Karpas-422 (cell line): ENCODE results near the gene ZNF70. TPM values are rescaled to one million over a fixed set of nuclear protein-coding genes. Genes with fewer than 3 reads are reported as not detected.
"Not testable (repeated sequence)": the region's sequence is repeated elsewhere in the genome, so short reads cannot be mapped to it uniquely, and the experiment has no call there.

Experiments
- DNase-seq: peaks from one replicate; pipeline ENCODE4 v3.0.0-alpha.2; 2015
- H2AFZ ChIP-seq: fragments of 200-600 bp; sonication (generic); 2 replicates; pipeline ENCODE4 v1.6.1; 2014; ENCODE audit warnings: antibody characterized with exemption, low read length, mixed read lengths
- H3K27ac ChIP-seq: fragments of 200-600 bp; sonication (generic); 2 replicates; pipeline ENCODE4 v1.5.1; 2014; ENCODE audit warnings: mild to moderate bottlenecking, low read length, moderate library complexity
- H3K27me3 ChIP-seq: fragments of 200-600 bp; sonication (generic); 2 replicates; pipeline ENCODE4 v1.6.1; 2014; ENCODE audit warnings: low read length, mixed read lengths
- H3K36me3 ChIP-seq: fragments of 200-600 bp; sonication (generic); 2 replicates; pipeline ENCODE4 v1.6.1; 2014; ENCODE audit warnings: low read length, mixed read lengths; ENCODE audit not compliant: insufficient read depth
- H3K4me1 ChIP-seq: fragments of 200-600 bp; sonication (generic); 2 replicates; pipeline ENCODE4 v1.6.1; 2014; ENCODE audit warnings: mild to moderate bottlenecking, low read length, mixed read lengths
- H3K4me2 ChIP-seq: fragments of 200-600 bp; sonication (generic); 2 replicates; pipeline ENCODE4 v1.6.1; 2014; ENCODE audit warnings: low read length, low read depth, mild to moderate bottlenecking; ENCODE audit not compliant: poor library complexity, severe bottlenecking
- H3K4me3 ChIP-seq: fragments of 200-600 bp; sonication (generic); 2 replicates; pipeline ENCODE4 v1.5.1; 2014; ENCODE audit warnings: mild to moderate bottlenecking, antibody characterized with exemption, low read length, mixed read lengths
- H3K79me2 ChIP-seq: fragments of 200-600 bp; sonication (generic); 2 replicates; pipeline ENCODE4 v1.6.1; 2014; ENCODE audit warnings: mild to moderate bottlenecking, low read length, mixed read lengths
- H3K9ac ChIP-seq: fragments of 200-600 bp; sonication (generic); 2 replicates; pipeline ENCODE4 v1.6.0; 2014; ENCODE audit warnings: low read length
- H3K9me2 ChIP-seq: fragments of 200-600 bp; sonication (generic), shearing (Covaris generic); replicated peaks from 2 replicates; pipeline ENCODE4 v1.6.0; 2014; ENCODE audit warnings: mild to moderate bottlenecking, low read length, moderate library complexity; ENCODE audit not compliant: insufficient read depth
- H3K9me3 ChIP-seq: fragments of 300-700, 200-600 bp; sonication (generic); 2 replicates; pipeline ENCODE4 v1.6.1; 2014; ENCODE audit warnings: low read length, mixed read lengths
- H4K20me1 ChIP-seq: fragments of 200-600 bp; sonication (generic); 2 replicates; pipeline ENCODE4 v1.6.1; 2014; ENCODE audit warnings: mild to moderate bottlenecking, antibody characterized with exemption, low read length, low read depth; ENCODE audit not compliant: insufficient read depth
- total RNA-seq: library from RNA; depleted of rRNA; stranded (reverse); fragments of >200 nt; shearing (Covaris generic); gene quantifications from 2 replicates; pipeline ENCODE4 v1.2.3, GENCODE V29; 2014; ENCODE audit warnings: low replicate concordance

Gene ZNF70
- total RNA-seq, 1 experiment from 2014 or later, result 8.5 TPM

GRCh38 chr22:23737696-23738095, 13.2 kb downstream of the ZNF70 start:
- Histone ChIP-seq H3K9me2 (no peaks in the 10 kb centered on the region), H3K36me3 (0 out of 2 replicates have a peak, but pooled peaks cover 2% of the 10 kb centered on the region), H2AFZ (no peak overlapping the region), H3K4me2 (no peak overlapping the region), H3K9me3 (no peaks in the 10 kb centered on the region), H3K27me3 (no peaks in the 10 kb centered on the region), H4K20me1 (no peaks in the 10 kb centered on the region), H3K27ac (no peak overlapping the region), H3K9ac (no peak overlapping the region), H3K79me2 (no peaks in the 10 kb centered on the region), H3K4me1 (no peaks in the 10 kb centered on the region; the same call in none of the 2 replicates), H3K4me3 (no peak overlapping the region)
- no peak for DNase-seq

GRCh38 chr22:23728108-23728507, 22.8 kb downstream of the ZNF70 start:
- H3K4me1 ChIP-seq, H3K79me2 ChIP-seq, H3K9ac ChIP-seq, H3K9me2 ChIP-seq, DNase-seq, H3K27ac ChIP-seq, H3K27me3 ChIP-seq, H3K4me3 ChIP-seq, H3K36me3 ChIP-seq, H3K4me2 ChIP-seq, H4K20me1 ChIP-seq, H2AFZ ChIP-seq, H3K9me3 ChIP-seq: not testable (repeated sequence)

- no peak for DNase-seq
- Histone ChIP-seq H3K9me3 (no peaks in the 10 kb centered on the region), H2AFZ (no peak overlapping the region), H3K27ac (no peak overlapping the region), H3K36me3 (no peaks in the 10 kb centered on the region), H3K9me2 (no peaks in the 10 kb centered on the region), H3K9ac (no peak overlapping the region), H3K27me3 (no peaks in the 10 kb centered on the region), H3K4me1 (no peaks in the 10 kb centered on the region), H3K79me2 (no peaks in the 10 kb centered on the region), H3K4me2 (no peak overlapping the region), H3K4me3 (no peak overlapping the region), H4K20me1 (no peaks in the 10 kb centered on the region)
Observed at GRCh38 chr22:23722724-23723123, 28.2 kb downstream of the ZNF70 start.

- Histone ChIP-seq H3K4me3 (no peak overlapping the region), H2AFZ (no peak overlapping the region), H3K9ac (no peak overlapping the region), H4K20me1 (no peaks in the 10 kb centered on the region), H3K9me3 (no peaks in the 10 kb centered on the region), H3K27ac (no peak overlapping the region), H3K4me1 (peaks cover 4% of the 10 kb centered on the region), H3K4me2 (no peak overlapping the region), H3K9me2 (no peaks in the 10 kb centered on the region), H3K36me3 (no peaks in the 10 kb centered on the region), H3K27me3 (no peaks in the 10 kb centered on the region), H3K79me2 (no peaks in the 10 kb centered on the region)
- no peak for DNase-seq
Observed at GRCh38 chr22:23722160-23722559, 28.8 kb downstream of the ZNF70 start.

GRCh38 chr22:23720855-23721254, 30.1 kb downstream of the ZNF70 start:
- H4K20me1 ChIP-seq, result no peaks in the 10 kb centered on the region

GRCh38 chr22:23718371-23719165, 32.3 kb downstream of the ZNF70 start:
- Histone ChIP-seq H2AFZ (no peak overlapping the region), H3K4me1 (peaks cover 12% of the 10 kb centered on the region), H3K9me2 (no peaks in the 10 kb centered on the region), H3K79me2 (peaks cover 25% of the 10 kb centered on the region), H3K9ac (no peak overlapping the region), H3K27me3 (no peaks in the 10 kb centered on the region), H4K20me1 (no peaks in the 10 kb centered on the region), H3K27ac (no peak overlapping the region), H3K9me3 (no peaks in the 10 kb centered on the region), H3K36me3 (peaks cover 3% of the 10 kb centered on the region; the same call in 1 of the 2 replicates), H3K4me3 (no peak overlapping the region), H3K4me2 (no peak overlapping the region)
- DNase-seq, result peak; percentile 31

More at GRCh38 chr22:23720855-23721254, 30.1 kb downstream of the ZNF70 start:
- no peaks in the 10 kb centered on the region for H3K9me3 ChIP-seq
- H3K27me3 ChIP-seq, result no peaks in the 10 kb centered on the region
- H3K4me3 ChIP-seq, result no peak overlapping the region
- peaks cover 10% of the 10 kb centered on the region for H3K4me1 ChIP-seq
- no peak overlapping the region for H3K27ac ChIP-seq
- no peak overlapping the region for H3K4me2 ChIP-seq
- H3K79me2 ChIP-seq, result peaks cover 13% of the 10 kb centered on the region
- H3K9me2 ChIP-seq, result no peaks in the 10 kb centered on the region
- no peak overlapping the region for H2AFZ ChIP-seq
- no peaks in the 10 kb centered on the region for H3K36me3 ChIP-seq
- no peak overlapping the region for H3K9ac ChIP-seq
- no peak for DNase-seq

- Histone ChIP-seq H4K20me1 (no peaks in the 10 kb centered on the region), H3K9me3 (no peaks in the 10 kb centered on the region), H3K4me1 (peaks cover 12% of the 10 kb centered on the region), H3K27ac (peak overlapping the region; percentile 77), H3K27me3 (no peaks in the 10 kb centered on the region), H3K36me3 (peaks cover 8% of the 10 kb centered on the region), H2AFZ (peak overlapping the region; percentile 90), H3K4me3 (peak overlapping the region; percentile 94), H3K4me2 (peak overlapping the region; percentile 84), H3K79me2 (peaks cover 25% of the 10 kb centered on the region), H3K9me2 (no peaks in the 10 kb centered on the region), H3K9ac (peak overlapping the region; percentile 89)
- DNase-seq, result peak; percentile 95
Observed at GRCh38 chr22:23716811-23717801, 33.8 kb downstream of the ZNF70 start.

- Histone ChIP-seq H3K27ac (no peak overlapping the region), H2AFZ (no peak overlapping the region)
Observed at GRCh38 chr22:23715806-23716375, 35.0 kb downstream of the ZNF70 start.

More at GRCh38 chr22:23715806-23716375, 35.0 kb downstream of the ZNF70 start:
- H3K4me1 ChIP-seq, result peaks cover 12% of the 10 kb centered on the region
- H3K4me3 ChIP-seq, result peak overlapping the region; percentile 94
- H3K9ac ChIP-seq, result peak overlapping the region; percentile 89
- H3K9me2 ChIP-seq, result no peaks in the 10 kb centered on the region
- peaks cover 25% of the 10 kb centered on the region for H3K79me2 ChIP-seq
- no peaks in the 10 kb centered on the region for H3K27me3 ChIP-seq
- H3K4me2 ChIP-seq, result peak overlapping the region; percentile 84
- H3K36me3 ChIP-seq, result peaks cover 15% of the 10 kb centered on the region
- no peaks in the 10 kb centered on the region for H4K20me1 ChIP-seq
- H3K9me3 ChIP-seq, result no peaks in the 10 kb centered on the region
- DNase-seq, result peak; percentile 32
